H1 (cell line): ENCODE results near the gene ARHGAP26. TPM values are rescaled to one million over a fixed set of nuclear protein-coding genes. Genes with fewer than 3 reads are reported as not detected.

Source experiments
- CTCF ChIA-PET: fragments of 300-600 bp; sonication (Branson Sonifier 250); formaldehyde crosslinking; loops from one replicate; lab custom pipeline; 2021; ENCODE audit not compliant: partially characterized antibody; lab: Charles Lee
- POLR2A ChIA-PET: fragments of 300-600 bp; sonication (Branson Sonifier 250); formaldehyde crosslinking; loops from one replicate; lab custom pipeline; 2021; ENCODE audit warnings: inconsistent platforms; ENCODE audit not compliant: partially characterized antibody; lab: Charles Lee
- DNase-seq, 2 experiments: peaks; one replicate each; pipeline versions ENCODE4 v3.0.0 to v3.0.0-alpha.2; 2010 to 2022; ENCODE audit warnings: low spot score in 2 of 2, low read depth in 1 of 2, mixed read lengths in 1 of 2
- FAIRE-seq: peaks from 2 replicates; lab custom pipeline; 2011; peaks lifted over from hg19 to GRCh38; lab: Jason Lieb, UNC
- H2AFZ ChIP-seq: 2 replicates; pipeline ENCODE4 v1.8.1; 2012; ENCODE audit warnings: low read length, inconsistent platforms
- H2AK5ac ChIP-seq: 2 replicates; pipeline ENCODE4 v1.6.1; 2013; ENCODE audit warnings: low read depth, low read length
- H2BK120ac ChIP-seq: replicated peaks from 2 replicates; pipeline ENCODE3; 2013; ENCODE audit warnings: low read depth, low read length, inconsistent platforms
- H2BK12ac ChIP-seq: 2 replicates; pipeline ENCODE4 v1.6.1; 2013; ENCODE audit warnings: low read depth, low read length
- H2BK15ac ChIP-seq: 2 replicates; pipeline ENCODE4 v1.6.1; 2013; ENCODE audit warnings: low read length
- H2BK20ac ChIP-seq: 2 replicates; pipeline ENCODE4 v1.6.1; 2013; ENCODE audit warnings: low read length
- H2BK5ac ChIP-seq: 2 replicates; pipeline ENCODE4 v1.6.1; 2013; ENCODE audit warnings: low read depth, low read length
- H3K14ac ChIP-seq: 2 replicates; pipeline ENCODE4 v1.6.1; 2013; ENCODE audit warnings: inconsistent platforms; ENCODE audit not compliant: insufficient read length
- H3K18ac ChIP-seq: 2 replicates; pipeline ENCODE4 v1.6.1; 2013; ENCODE audit warnings: low read length; ENCODE audit errors: extremely low read depth
- H3K23ac ChIP-seq: 2 replicates; pipeline ENCODE4 v1.6.1; 2013; ENCODE audit warnings: inconsistent platforms; ENCODE audit not compliant: insufficient read length
- H3K23me2 ChIP-seq: 2 replicates; pipeline ENCODE4 v1.6.1; 2013; ENCODE audit warnings: low read depth, low read length
- H3K27ac ChIP-seq: 2 replicates; pipeline ENCODE4 v1.6.1; 2011; ENCODE audit warnings: low read depth, low read length, inconsistent platforms
- H3K27me3 ChIP-seq, 4 experiments: replicated peaks in 1 of 4; 1 replicate in 1 of 4; 2 replicates in 3 of 4; pipeline versions ENCODE4 v1.6.1 to v1.8.1; 2011 to 2013; ENCODE audit warnings: low read length in 3 of 4, mild to moderate bottlenecking in 3 of 4, inconsistent platforms in 2 of 4, mixed read lengths in 2 of 4, moderate library complexity in 1 of 4; ENCODE audit not compliant: control insufficient read depth in 3 of 4, insufficient read depth in 3 of 4; ENCODE audit errors: extremely low read depth in 1 of 4
- H3K36me3 ChIP-seq, 4 experiments: 2 replicates each; pipeline versions ENCODE4 v1.6.1 to v1.8.1; 2011 to 2013; ENCODE audit warnings: mild to moderate bottlenecking in 4 of 4, low read length in 3 of 4, moderate library complexity in 2 of 4, control low read depth in 1 of 4, inconsistent platforms in 1 of 4; ENCODE audit not compliant: insufficient read depth in 4 of 4, control insufficient read depth in 2 of 4
- H3K4ac ChIP-seq: replicated peaks from 2 replicates; pipeline ENCODE3; 2013; ENCODE audit warnings: low read length, low read depth, mixed read lengths, inconsistent platforms; ENCODE audit not compliant: insufficient read length
- H3K4me1 ChIP-seq, 4 experiments: replicated peaks in 1 of 4; 1 replicate in 1 of 4; 2 replicates in 3 of 4; pipeline versions ENCODE4 v1.6.1 to v1.8.1; 2011 to 2013; ENCODE audit warnings: low read length in 3 of 4, inconsistent platforms in 2 of 4, mixed read lengths in 1 of 4; ENCODE audit not compliant: insufficient read depth in 4 of 4, control insufficient read depth in 3 of 4
- H3K4me2 ChIP-seq, 2 experiments: 2 replicates each; pipeline versions ENCODE4 v1.6.1 to v1.8.1; 2011 to 2013; ENCODE audit warnings: low read depth in 2 of 2, low read length in 2 of 2, control low read depth in 1 of 2, inconsistent platforms in 1 of 2, mild to moderate bottlenecking in 1 of 2; ENCODE audit not compliant: insufficient read depth in 1 of 2
- H3K4me3 ChIP-seq, 4 experiments: fragments of 200-600, 300-600 bp in 1 of 4; sonication (generic), shearing (Covaris generic), sonication (Bioruptor Twin) in 1 of 4; 2 replicates each; pipeline versions ENCODE4 v1.5.1 to v1.8.1; 2011 to 2016; ENCODE audit warnings: low read length in 4 of 4, low read depth in 3 of 4, control low read depth in 2 of 4, inconsistent platforms in 2 of 4, mild to moderate bottlenecking in 2 of 4, mixed read lengths in 1 of 4, moderate library complexity in 1 of 4; ENCODE audit not compliant: insufficient read depth in 2 of 4; ENCODE audit errors: extremely low read depth in 1 of 4
- H3K56ac ChIP-seq: replicated peaks from 2 replicates; pipeline ENCODE3; 2013; ENCODE audit warnings: low read depth, mild to moderate bottlenecking, mixed read lengths, low read length, inconsistent platforms; ENCODE audit not compliant: insufficient read length
- H3K79me1 ChIP-seq: 2 replicates; pipeline ENCODE4 v1.6.1; 2013; ENCODE audit warnings: low read depth, low read length, control low read depth
- H3K79me2 ChIP-seq, 2 experiments: 2 replicates each; pipeline versions ENCODE4 v1.6.1 to v1.8.1; 2012 to 2013; ENCODE audit warnings: low read length in 2 of 2, mild to moderate bottlenecking in 2 of 2, inconsistent platforms in 1 of 2; ENCODE audit not compliant: insufficient read depth in 2 of 2, control insufficient read depth in 1 of 2
- H3K9ac ChIP-seq, 4 experiments: replicated peaks in 1 of 4; 1 replicate in 1 of 4; 2 replicates in 3 of 4; pipeline versions ENCODE4 v1.6.1 to v1.8.1; 2011 to 2013; ENCODE audit warnings: low read depth in 3 of 4, low read length in 3 of 4, control low read depth in 2 of 4, mild to moderate bottlenecking in 2 of 4, moderate library complexity in 2 of 4, inconsistent platforms in 1 of 4; ENCODE audit errors: extremely low read depth in 1 of 4
- H3K9me3 ChIP-seq, 2 experiments: 2 replicates each; pipeline versions ENCODE4 v1.6.1 to v1.8.1; 2012 to 2013; ENCODE audit warnings: mild to moderate bottlenecking in 2 of 2, moderate library complexity in 2 of 2, control low read depth in 1 of 2, inconsistent platforms in 1 of 2, low read depth in 1 of 2, low read length in 1 of 2, mixed read lengths in 1 of 2; ENCODE audit not compliant: insufficient read depth in 2 of 2
- H4K20me1 ChIP-seq, 2 experiments: replicated peaks in 1 of 2; 2 replicates each; pipeline versions ENCODE3 to v1.8.1; 2011 to 2013; ENCODE audit warnings: inconsistent platforms in 2 of 2, low read length in 2 of 2, mild to moderate bottlenecking in 1 of 2; ENCODE audit not compliant: insufficient read depth in 2 of 2, control insufficient read depth in 1 of 2
- H4K5ac ChIP-seq: 2 replicates; pipeline ENCODE4 v1.6.1; 2013; ENCODE audit warnings: low read length, low read depth, mixed read lengths, inconsistent platforms; ENCODE audit not compliant: insufficient read length
- H4K8ac ChIP-seq: 2 replicates; pipeline ENCODE4 v1.8.0; 2013; ENCODE audit warnings: mild to moderate bottlenecking, moderate library complexity, low read length, inconsistent platforms; ENCODE audit not compliant: insufficient read depth; ENCODE audit errors: extremely low read depth
- H4K91ac ChIP-seq: replicated peaks from 2 replicates; pipeline ENCODE3; 2013; ENCODE audit warnings: low read length, mixed read lengths, inconsistent platforms; ENCODE audit not compliant: insufficient read length
- CEBPB ChIP-seq: IDR thresholded peaks from 2 replicates; pipeline ENCODE4 v1.6.1; 2012; ENCODE audit warnings: low read depth, low read length
- JUN ChIP-seq: IDR thresholded peaks from 2 replicates; pipeline ENCODE4 v1.6.1; 2011; ENCODE audit warnings: low read depth, mild to moderate bottlenecking, improper control_type of control experiment, low read length
- JUND ChIP-seq: IDR thresholded peaks from 2 replicates; pipeline ENCODE4 v1.6.1; 2011; ENCODE audit warnings: mild to moderate bottlenecking, improper control_type of control experiment, low read length
- MAFK ChIP-seq: IDR thresholded peaks from 2 replicates; pipeline ENCODE4 v1.6.1; 2012; ENCODE audit warnings: low read depth, mild to moderate bottlenecking, improper control_type of control experiment, low read length
- POLR2AphosphoS5 ChIP-seq: IDR thresholded peaks from 2 replicates; pipeline ENCODE4 v1.6.1; 2011; ENCODE audit warnings: low read depth, low read length
- SP4 ChIP-seq: IDR thresholded peaks from 2 replicates; pipeline ENCODE4 v1.6.1; 2012; ENCODE audit warnings: low read length, inconsistent platforms
- TAF1 ChIP-seq: IDR thresholded peaks from 2 replicates; pipeline ENCODE4 v1.6.1; 2011; ENCODE audit warnings: mild to moderate bottlenecking, low read depth, low read length
- WGBS, 2 experiments: shearing (Covaris generic) in 1 of 2; methylation state at CpG; one replicate each; pipeline versions ENCODE4 v1.1.6 to v1.1.7; 2013 to 2015; ENCODE audit warnings: low lambda C conversion rate in 2 of 2, mixed read lengths in 2 of 2, inconsistent platforms in 1 of 2, low coverage in 1 of 2, missing lambda C conversion rate in 1 of 2; ENCODE audit not compliant: insufficient replicate concordance in 2 of 2, insufficient coverage in 1 of 2, insufficient read length in 1 of 2; ENCODE audit errors: extremely low coverage in 1 of 2, missing lambda C conversion rate in 1 of 2; 5-methylcytosine and 5-hydroxymethylcytosine counted together
- polyA plus RNA-seq, 7 experiments: library from polyadenylated mRNA; depleted of rRNA in 3 of 7; stranded (reverse) in 5 of 7; unstranded in 2 of 7; fragments of >200 nt in 5 of 7; fragments of 200-250 nt in 2 of 7; gene quantifications; 1 replicate in 5 of 7; 2 replicates in 1 of 7; 4 replicates in 1 of 7; pipeline versions ENCODE4 v1.2.1 to v1.2.3, GENCODE V29; 2011 to 2013; ENCODE audit warnings: missing spikeins in 2 of 7, mixed read lengths in 2 of 7
- total RNA-seq: library from RNA; stranded (reverse); fragmentation: NEBNext Ultra II Directional; extraction: Animal tissue kit (Norgen Biotek cat#: 25700); gene quantifications from 2 replicates; pipeline ENCODE4 v1.2.1, GENCODE V29; 2021

Gene ARHGAP26
- total and polyA plus RNA-seq, 2 of the 8 experiments (the other 6 are each of a cell fraction or from before 2014, with no cell fraction given), result 7.1 to 24.8 TPM

GRCh38 chr5:143132739-143133138 lies 362.6 kb downstream of the ARHGAP26 start:
- FAIRE-seq (no peak), DNase-seq (no peak)
- Histone ChIP-seq H2BK15ac (no peak overlapping the region), H4K8ac (no peak overlapping the region), H2BK20ac (no peak overlapping the region), H2BK12ac (no peak overlapping the region), H3K9me3 (no peaks in the 10 kb centered on the region), H3K14ac (no peak overlapping the region), H3K36me3 (no peaks in the 10 kb centered on the region), H3K4ac (no peak overlapping the region), H2AK5ac (no peak overlapping the region), H2AFZ (no peak overlapping the region), H3K4me3 (no peak overlapping the region), H3K23ac (no peak overlapping the region), H4K5ac (no peak overlapping the region), H3K27ac (no peak overlapping the region), H3K79me2 (no peaks in the 10 kb centered on the region), H3K56ac (no peak overlapping the region), H3K4me1 (peaks cover 0 to 3% (median 0%) of the 10 kb centered on the region in 4 experiments; a peak in 3 of 7 replicates), H3K23me2 (no peaks in the 10 kb centered on the region), H3K9ac (no peak overlapping the region), H3K27me3 (no peaks in the 10 kb centered on the region), H4K91ac (no peak overlapping the region), H2BK5ac (no peak overlapping the region), H2BK120ac (no peak overlapping the region), H3K4me2 (no peak overlapping the region), H3K79me1 (no peaks in the 10 kb centered on the region), H4K20me1 (no peaks in the 10 kb centered on the region), H3K18ac (no peak overlapping the region)
- TF ChIP-seq TAF1 (no peak), SP4 (no peak), POLR2AphosphoS5 (no peak), JUN (no peak), MAFK (no peak), CEBPB (no peak), JUND (no peak)
- ChIA-PET POLR2A (interaction anchor here (1.2 kb wide), 1 partner anchor 22 kb away, joined by 3 read pairs; no protein-coding TSS in a partner anchor), CTCF (interaction anchor here (0.6 to 1.1 kb wide), 4 partner anchors 15 to 689 kb away, joined by 3 to 6 read pairs (median 3); partner anchors contain the start of gene NR3C1)
- 88% methylated on average over 1 of the region's 1 CpG; no CpG with 5 or more reads in 1 of the 2 experiments for WGBS, 2 experiments
